Mesendoderm (in vitro differentiated cells): ENCODE measurements around the gene MIOX.

Source experiments
- DNase-seq: peaks from one replicate; pipeline ENCODE4 v3.0.0; 2013
- H2AK5ac ChIP-seq: 2 replicates; pipeline ENCODE4 v1.6.1; 2013; ENCODE audit warnings: low read length, inconsistent platforms
- H2BK120ac ChIP-seq: 2 replicates; pipeline ENCODE4 v1.6.1; 2013; ENCODE audit warnings: low read depth, mild to moderate bottlenecking, low read length, moderate library complexity, mixed read lengths
- H2BK15ac ChIP-seq: replicated peaks from 2 replicates; pipeline ENCODE4 v1.6.1; 2013; ENCODE audit warnings: low read depth, mild to moderate bottlenecking, moderate library complexity
- H2BK5ac ChIP-seq: 2 replicates; pipeline ENCODE4 v1.6.1; 2013; ENCODE audit warnings: low read length, inconsistent platforms
- H3K18ac ChIP-seq: 2 replicates; pipeline ENCODE4 v1.6.1; 2013; ENCODE audit warnings: mild to moderate bottlenecking, low read length, mixed read lengths
- H3K23ac ChIP-seq: one replicate; pipeline ENCODE4 v1.6.1; 2013; ENCODE audit warnings: low read length
- H3K27ac ChIP-seq: 2 replicates; pipeline ENCODE4 v1.5.1; 2013; ENCODE audit warnings: low read depth, mild to moderate bottlenecking, inconsistent platforms, low read length, moderate library complexity
- H3K27me3 ChIP-seq: 2 replicates; pipeline ENCODE4 v1.6.1; 2013; ENCODE audit warnings: low read length, control low read depth, mild to moderate bottlenecking, inconsistent platforms; ENCODE audit not compliant: insufficient read depth, poor library complexity
- H3K36me3 ChIP-seq: 2 replicates; pipeline ENCODE4 v1.6.1; 2013; ENCODE audit warnings: low read length, inconsistent platforms; ENCODE audit not compliant: control insufficient read depth, insufficient read depth
- H3K4ac ChIP-seq: one replicate; pipeline ENCODE4 v1.6.1; 2013; ENCODE audit warnings: low read depth, mild to moderate bottlenecking, low read length, moderate library complexity
- H3K4me1 ChIP-seq: 2 replicates; pipeline ENCODE4 v1.6.1; 2013; ENCODE audit warnings: low read depth, low read length, inconsistent platforms; ENCODE audit not compliant: control insufficient read depth
- H3K4me2 ChIP-seq: 2 replicates; pipeline ENCODE4 v1.6.1; 2013; ENCODE audit warnings: low read length
- H3K4me3 ChIP-seq: 2 replicates; pipeline ENCODE4 v1.5.1; 2013; ENCODE audit warnings: mild to moderate bottlenecking, low read length
- H3K56ac ChIP-seq: one replicate; pipeline ENCODE4 v1.6.1; 2013; ENCODE audit warnings: low read length
- H3K79me1 ChIP-seq: 2 replicates; pipeline ENCODE4 v1.6.1; 2013; ENCODE audit warnings: low read length, inconsistent platforms
- H3K79me2 ChIP-seq: 2 replicates; pipeline ENCODE4 v1.6.1; 2013; ENCODE audit warnings: mild to moderate bottlenecking, low read length; ENCODE audit not compliant: control insufficient read depth, insufficient read depth
- H3K9ac ChIP-seq: 2 replicates; pipeline ENCODE4 v1.6.1; 2013; ENCODE audit warnings: low read length, inconsistent platforms
- H4K5ac ChIP-seq: one replicate; pipeline ENCODE4 v1.6.1; 2013; ENCODE audit warnings: low read length
- H4K8ac ChIP-seq: one replicate; pipeline ENCODE4 v1.6.1; 2013; ENCODE audit warnings: low read depth, mild to moderate bottlenecking, control low read depth, low read length, moderate library complexity
- WGBS: extraction: QIAGEN DNeasy Blood & Tissue Kit; methylation state at CpG from one replicate; pipeline ENCODE4 v1.1.7; 2013; ENCODE audit warnings: low lambda C conversion rate, missing lambda C conversion rate; ENCODE audit not compliant: insufficient coverage; ENCODE audit errors: extremely low coverage; 5-methylcytosine and 5-hydroxymethylcytosine counted together

MIOX gene

GRCh38 chr22:50445071-50445879 lies 41.4 kb upstream of the MIOX start:
- Histone ChIP-seq H3K4me1 (no peaks in the 10 kb centered on the region), H2BK15ac (no peak overlapping the region), H2AK5ac (no peak overlapping the region), H3K36me3 (peaks cover 6% of the 10 kb centered on the region), H3K18ac (no peak overlapping the region), H3K4me2 (no peak overlapping the region), H3K9ac (no peak overlapping the region), H3K79me2 (no peaks in the 10 kb centered on the region), H2BK120ac (no peak overlapping the region), H3K79me1 (no peaks in the 10 kb centered on the region), H3K4ac (no peak overlapping the region), H3K23ac (no peak overlapping the region), H4K5ac (no peak overlapping the region), H3K4me3 (no peak overlapping the region), H3K27me3 (no peaks in the 10 kb centered on the region), H2BK5ac (no peak overlapping the region), H4K8ac (no peak overlapping the region), H3K27ac (no peak overlapping the region), H3K56ac (no peak overlapping the region)
- DNase-seq = no peak
- WGBS = no CpG with 5 or more reads among the region's 30 CpGs

GRCh38 chr22:50445880-50446707 lies 40.6 kb upstream of the MIOX start:
- DNase-seq = no peak
- Histone ChIP-seq H3K36me3 (peaks cover 6% of the 10 kb centered on the region), H3K79me1 (no peaks in the 10 kb centered on the region), H4K5ac (no peak overlapping the region), H3K4me2 (no peak overlapping the region), H4K8ac (no peak overlapping the region), H3K23ac (no peak overlapping the region), H3K79me2 (no peaks in the 10 kb centered on the region), H2AK5ac (no peak overlapping the region), H2BK120ac (no peak overlapping the region), H3K4me3 (no peak overlapping the region), H2BK5ac (no peak overlapping the region), H3K18ac (no peak overlapping the region), H3K4me1 (no peaks in the 10 kb centered on the region), H3K27ac (no peak overlapping the region), H3K56ac (no peak overlapping the region), H3K9ac (no peak overlapping the region), H3K4ac (no peak overlapping the region), H2BK15ac (no peak overlapping the region), H3K27me3 (no peaks in the 10 kb centered on the region)
- no CpG with 5 or more reads among the region's 17 CpGs for WGBS

GRCh38 chr22:50446708-50447575 lies 39.7 kb upstream of the MIOX start:
- Histone ChIP-seq H4K5ac (no peak overlapping the region), H3K23ac (no peak overlapping the region), H3K4me1 (no peaks in the 10 kb centered on the region), H3K4me3 (no peak overlapping the region), H3K18ac (no peak overlapping the region), H3K4me2 (no peak overlapping the region), H3K9ac (no peak overlapping the region), H2BK5ac (no peak overlapping the region), H3K27ac (no peak overlapping the region), H3K79me1 (no peaks in the 10 kb centered on the region), H2AK5ac (no peak overlapping the region), H2BK15ac (no peak overlapping the region), H3K4ac (no peak overlapping the region), H4K8ac (no peak overlapping the region), H2BK120ac (no peak overlapping the region), H3K36me3 (peaks cover 6% of the 10 kb centered on the region), H3K56ac (no peak overlapping the region), H3K79me2 (no peaks in the 10 kb centered on the region), H3K27me3 (no peaks in the 10 kb centered on the region)
- WGBS = no CpG with 5 or more reads among the region's 54 CpGs
- DNase-seq = no peak

- no peak overlapping the region for H2BK15ac ChIP-seq
- no CpG with 5 or more reads among the region's 27 CpGs for WGBS
- no peak overlapping the region for H3K56ac ChIP-seq
- H2BK120ac ChIP-seq = no peak overlapping the region
- H3K18ac ChIP-seq = no peak overlapping the region
- no peak overlapping the region for H4K5ac ChIP-seq
- no peaks in the 10 kb centered on the region for H3K79me1 ChIP-seq
- H3K4me1 ChIP-seq = no peaks in the 10 kb centered on the region
- H3K79me2 ChIP-seq = no peaks in the 10 kb centered on the region
- no peak overlapping the region for H4K8ac ChIP-seq
- no peak overlapping the region for H3K9ac ChIP-seq
- H3K36me3 ChIP-seq = peaks cover 6% of the 10 kb centered on the region
- H3K4ac ChIP-seq = no peak overlapping the region
- H3K4me3 ChIP-seq = no peak overlapping the region
- no peaks in the 10 kb centered on the region for H3K27me3 ChIP-seq
- DNase-seq = no peak
- no peak overlapping the region for H3K23ac ChIP-seq
- no peak overlapping the region for H2BK5ac ChIP-seq
- no peak overlapping the region for H3K27ac ChIP-seq
- no peak overlapping the region for H2AK5ac ChIP-seq
- no peak overlapping the region for H3K4me2 ChIP-seq
Measured at GRCh38 chr22:50447576-50448551, 38.8 kb upstream of the MIOX start.

GRCh38 chr22:50452649-50453048 lies 34.0 kb upstream of the MIOX start:
- Histone ChIP-seq H3K79me2 (no peaks in the 10 kb centered on the region), H2BK15ac (no peak overlapping the region), H2BK5ac (no peak overlapping the region), H4K8ac (no peak overlapping the region), H3K23ac (no peak overlapping the region), H3K79me1 (no peaks in the 10 kb centered on the region), H3K9ac (no peak overlapping the region), H2BK120ac (no peak overlapping the region), H3K56ac (no peak overlapping the region), H4K5ac (no peak overlapping the region), H3K27me3 (no peaks in the 10 kb centered on the region), H3K18ac (no peak overlapping the region), H3K36me3 (peaks cover 8% of the 10 kb centered on the region), H2AK5ac (no peak overlapping the region), H3K4me1 (no peaks in the 10 kb centered on the region), H3K4me2 (no peak overlapping the region), H3K27ac (no peak overlapping the region), H3K4ac (no peak overlapping the region), H3K4me3 (no peak overlapping the region)
- no CpG with 5 or more reads among the region's 5 CpGs for WGBS
- no peak for DNase-seq
